ENCODE measurements around the gene REXO4.
"Not testable (repeated sequence)": the region's sequence is repeated elsewhere in the genome, so short reads cannot be mapped to it uniquely, and the experiment has no call there.

DNA sequence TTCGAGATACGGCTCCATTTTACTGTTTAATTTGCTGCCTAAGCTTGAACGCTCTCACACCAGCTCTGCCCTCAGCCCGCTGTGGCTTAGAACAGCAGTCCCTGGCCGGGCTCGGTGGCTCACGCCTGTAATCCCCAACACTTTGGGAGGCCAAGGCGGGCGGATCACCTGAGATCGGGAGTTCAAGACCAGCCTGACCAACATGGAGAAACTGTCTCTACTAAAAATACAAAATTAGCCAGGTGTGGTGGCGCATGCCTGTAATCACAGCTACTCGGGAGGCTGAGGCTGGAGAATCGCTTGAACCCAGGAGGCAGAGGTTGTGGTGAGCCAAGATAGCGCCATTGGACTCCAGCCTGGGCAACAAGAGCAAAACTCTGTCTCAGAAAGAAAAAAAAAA, 40.5 kb downstream of the REXO4 start:
- TF ChIP-seq, protein P1, sequence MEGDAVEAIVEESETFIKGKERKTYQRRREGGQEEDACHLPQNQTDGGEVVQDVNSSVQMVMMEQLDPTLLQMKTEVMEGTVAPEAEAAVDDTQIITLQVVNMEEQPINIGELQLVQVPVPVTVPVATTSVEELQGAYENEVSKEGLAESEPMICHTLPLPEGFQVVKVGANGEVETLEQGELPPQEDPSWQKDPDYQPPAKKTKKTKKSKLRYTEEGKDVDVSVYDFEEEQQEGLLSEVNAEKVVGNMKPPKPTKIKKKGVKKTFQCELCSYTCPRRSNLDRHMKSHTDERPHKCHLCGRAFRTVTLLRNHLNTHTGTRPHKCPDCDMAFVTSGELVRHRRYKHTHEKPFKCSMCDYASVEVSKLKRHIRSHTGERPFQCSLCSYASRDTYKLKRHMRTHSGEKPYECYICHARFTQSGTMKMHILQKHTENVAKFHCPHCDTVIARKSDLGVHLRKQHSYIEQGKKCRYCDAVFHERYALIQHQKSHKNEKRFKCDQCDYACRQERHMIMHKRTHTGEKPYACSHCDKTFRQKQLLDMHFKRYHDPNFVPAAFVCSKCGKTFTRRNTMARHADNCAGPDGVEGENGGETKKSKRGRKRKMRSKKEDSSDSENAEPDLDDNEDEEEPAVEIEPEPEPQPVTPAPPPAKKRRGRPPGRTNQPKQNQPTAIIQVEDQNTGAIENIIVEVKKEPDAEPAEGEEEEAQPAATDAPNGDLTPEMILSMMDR (IDR thresholded peaks at IDR 0.05): not testable (repeated sequence)
- not testable (repeated sequence) for TF ChIP-seq POLR2A (IDR thresholded peaks at IDR 0.05)

Data from transverse colon (tissue), 3 donors.